GM21381 (cell line): Measurements from ENCODE around the gene NEDD4.
"Not testable (repeated sequence)": the region's sequence is repeated elsewhere in the genome, so short reads cannot be mapped to it uniquely, and the experiment has no call there.

ENCODE experiments used
- ATAC-seq: cut with Tn5 transposase; IDR thresholded peaks from one replicate; pipeline ENCODE4 v1.9.1; 2021; ENCODE audit warnings: mild to moderate bottlenecking, moderate library complexity; ENCODE audit not compliant: unreplicated experiment

The NEDD4 gene

GRCh38 chr15:55993111-55993803 is at the start of gene NEDD4:
Gene NEDD4 (minus strand): TSS chr15:55993612. CDS start chr15:55993555, 57 bp downstream.
- peak; percentile 92 for ATAC-seq

GRCh38 chr15:56042498-56042897 is 49.1 kb upstream of the NEDD4 start:
- ATAC-seq: no peak

GRCh38 chr15:56042031-56042430 is 48.6 kb upstream of the NEDD4 start:
- ATAC-seq: no peak

- ATAC-seq: no peak
Observed at GRCh38 chr15:56040081-56041035, 46.9 kb upstream of the NEDD4 start.

GRCh38 chr15:56038707-56039106 is 45.3 kb upstream of the NEDD4 start:
- ATAC-seq: no peak

- no peak for ATAC-seq
Observed at GRCh38 chr15:56038015-56038414, 44.6 kb upstream of the NEDD4 start.

GRCh38 chr15:56036546-56037067 is 43.2 kb upstream of the NEDD4 start:
- ATAC-seq: no peak

- no peak for ATAC-seq
Observed at GRCh38 chr15:56035166-56035565, 41.8 kb upstream of the NEDD4 start.

GRCh38 chr15:56034514-56034913 is 41.1 kb upstream of the NEDD4 start:
- no peak for ATAC-seq

- no peak for ATAC-seq
Observed at GRCh38 chr15:56032373-56032772, 39.0 kb upstream of the NEDD4 start.

GRCh38 chr15:56031836-56032235 is 38.4 kb upstream of the NEDD4 start:
- no peak for ATAC-seq

- no peak for ATAC-seq
Observed at GRCh38 chr15:56031402-56031801, 38.0 kb upstream of the NEDD4 start.

GRCh38 chr15:56028430-56028829 is 35.0 kb upstream of the NEDD4 start:
- no peak for ATAC-seq

- ATAC-seq: not testable (repeated sequence)
Observed at GRCh38 chr15:56023160-56023559, 29.7 kb upstream of the NEDD4 start.

- ATAC-seq: no peak
Observed at GRCh38 chr15:56019819-56020486, 26.5 kb upstream of the NEDD4 start.

GRCh38 chr15:56019060-56019793 is 25.8 kb upstream of the NEDD4 start:
- no peak for ATAC-seq

GRCh38 chr15:56017920-56018319 is 24.5 kb upstream of the NEDD4 start:
- ATAC-seq: no peak

GRCh38 chr15:56017511-56017910 is 24.1 kb upstream of the NEDD4 start:
- ATAC-seq: no peak

GRCh38 chr15:56016281-56016680 is 22.9 kb upstream of the NEDD4 start:
- no peak for ATAC-seq

- ATAC-seq: no peak
Observed at GRCh38 chr15:56014677-56015076, 21.3 kb upstream of the NEDD4 start.
